ENCODE measurements around the gene RPAP3. TPM values are rescaled to one million over a fixed set of nuclear protein-coding genes. Genes with fewer than 3 reads are reported as not detected.

The RPAP3 gene
- polyA plus RNA-seq, 4 donors = 28.9 to 54.7 (median 48.0) TPM

GRCh38 chr12:47744005-47744651, 38.3 kb upstream of the RPAP3 start:
- DNase-seq (ENCODE audit: low read depth in 4 of 4, low spot score in 3 of 4) = no peak

GRCh38 chr12:47743311-47743860, 37.6 kb upstream of the RPAP3 start:
- DNase-seq (ENCODE audit: low read depth in 4 of 4, low spot score in 3 of 4) = no peak

GRCh38 chr12:47742253-47742825, 36.5 kb upstream of the RPAP3 start:
- DNase-seq (ENCODE audit: low read depth in 4 of 4, low spot score in 3 of 4) = no peak

GRCh38 chr12:47741340-47741703, 35.5 kb upstream of the RPAP3 start:
- no peak for DNase-seq (ENCODE audit: low read depth in 4 of 4, low spot score in 3 of 4)

GRCh38 chr12:47740606-47741339, 34.9 kb upstream of the RPAP3 start:
- DNase-seq (ENCODE audit: low read depth in 4 of 4, low spot score in 3 of 4) = no peak

- no peak for DNase-seq (ENCODE audit: low read depth in 4 of 4, low spot score in 3 of 4)
Observed at GRCh38 chr12:47739979-47740378, 34.1 kb upstream of the RPAP3 start.

- no peak for DNase-seq (ENCODE audit: low read depth in 4 of 4, low spot score in 3 of 4)
Observed at GRCh38 chr12:47739297-47739696, 33.5 kb upstream of the RPAP3 start.

- DNase-seq (ENCODE audit: low read depth in 4 of 4, low spot score in 3 of 4) = no peak
Observed at GRCh38 chr12:47737936-47738594, 32.2 kb upstream of the RPAP3 start.

- no peak for DNase-seq (ENCODE audit: low read depth in 4 of 4, low spot score in 3 of 4)
Observed at GRCh38 chr12:47736877-47737676, 31.2 kb upstream of the RPAP3 start.

- DNase-seq (ENCODE audit: low read depth in 4 of 4, low spot score in 3 of 4) = no peak
Observed at GRCh38 chr12:47736216-47736615, 30.4 kb upstream of the RPAP3 start.

- DNase-seq (ENCODE audit: low read depth in 4 of 4, low spot score in 3 of 4) = no peak
Observed at GRCh38 chr12:47735649-47736048, 29.8 kb upstream of the RPAP3 start.

GRCh38 chr12:47734725-47735480, 29.1 kb upstream of the RPAP3 start:
- DNase-seq (ENCODE audit: low read depth in 4 of 4, low spot score in 3 of 4) = no peak

GRCh38 chr12:47733142-47733541, 27.3 kb upstream of the RPAP3 start:
- no peak for DNase-seq (ENCODE audit: low read depth in 4 of 4, low spot score in 3 of 4)

- no peak for DNase-seq (ENCODE audit: low read depth in 4 of 4, low spot score in 3 of 4)
Observed at GRCh38 chr12:47732504-47732903, 26.7 kb upstream of the RPAP3 start.

- no peak for DNase-seq (ENCODE audit: low read depth in 4 of 4, low spot score in 3 of 4)
Observed at GRCh38 chr12:47731723-47732122, 25.9 kb upstream of the RPAP3 start.

- no peak for DNase-seq (ENCODE audit: low read depth in 4 of 4, low spot score in 3 of 4)
Observed at GRCh38 chr12:47730341-47730744, 24.5 kb upstream of the RPAP3 start.

GRCh38 chr12:47729233-47729632, 23.4 kb upstream of the RPAP3 start:
- DNase-seq (ENCODE audit: low read depth in 4 of 4, low spot score in 3 of 4) = no peak

- DNase-seq (ENCODE audit: low read depth in 4 of 4, low spot score in 3 of 4) = no peak
Observed at GRCh38 chr12:47725893-47726292, 20.1 kb upstream of the RPAP3 start.

- no peak for DNase-seq (ENCODE audit: low read depth in 4 of 4, low spot score in 3 of 4)
Observed at GRCh38 chr12:47725091-47725772, 19.4 kb upstream of the RPAP3 start, which contains the start of gene ENDOU. TSS of gene ENDOU (minus strand) at chr12:47725490. CDS start at chr12:47725413, 77 bp downstream.

Data from left renal pelvis (tissue), 4 donors.